Daoy (cell line): ENCODE results near the gene TMEM154. TPM values are rescaled to one million over a fixed set of nuclear protein-coding genes. Genes with fewer than 3 reads are reported as not detected.

Experiments used
- DNase-seq: peaks from one replicate; pipeline ENCODE4 v3.0.0-alpha.2; 2015; ENCODE audit warnings: low read depth
- total RNA-seq: library from RNA; depleted of rRNA; stranded (reverse); fragments of >200 nt; shearing (Covaris generic); gene quantifications from 2 replicates; pipeline ENCODE4 v1.2.3, GENCODE V29; 2014

The TMEM154 gene
- total RNA-seq, 1 experiment from 2014 or later, result 2.6 TPM

- no peak for DNase-seq
Measured at GRCh38 chr4:152629908-152630307, 49.9 kb downstream of the TMEM154 start.

- no peak for DNase-seq
Measured at GRCh38 chr4:152628128-152628527, 51.7 kb downstream of the TMEM154 start.

DNA sequence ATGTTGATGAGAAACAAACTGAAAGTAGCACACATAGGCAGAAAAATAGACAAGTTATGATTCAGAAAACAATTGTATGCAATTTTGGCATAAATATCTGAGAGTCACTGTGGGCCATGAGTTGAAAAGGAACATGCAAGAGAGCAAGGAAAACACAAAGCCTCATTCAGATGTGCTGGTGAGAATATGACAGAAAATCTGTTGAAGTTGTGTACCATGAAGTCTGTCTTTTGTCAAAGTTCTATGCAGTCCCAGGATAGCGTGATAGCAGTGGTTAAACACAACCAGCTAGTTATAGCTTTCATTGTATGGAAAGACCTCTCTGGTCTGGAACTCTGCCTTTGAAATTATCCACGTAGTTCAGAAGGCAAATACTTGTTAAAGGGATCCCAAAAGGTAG lies 53.0 kb downstream of the TMEM154 start:
- DNase-seq, result no peak

DNA sequence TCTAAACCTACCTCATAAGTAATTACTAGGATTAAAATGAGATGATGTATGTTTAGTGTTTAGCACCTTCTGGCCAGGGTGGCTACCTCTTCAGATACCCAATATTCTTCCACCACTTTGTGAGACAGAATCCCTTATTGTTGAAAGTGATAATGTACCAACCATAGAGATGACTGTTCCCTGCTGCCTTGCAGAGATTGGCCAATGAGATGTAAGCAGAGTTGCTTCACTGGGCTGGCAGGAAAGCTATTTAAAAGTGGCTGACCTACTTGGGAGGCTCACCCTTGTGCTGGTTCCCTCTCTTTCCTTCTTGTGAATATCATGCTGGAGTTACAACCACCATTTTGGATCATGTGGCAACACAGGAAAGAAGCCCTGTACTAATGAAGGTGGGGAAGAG lies 58.9 kb downstream of the TMEM154 start:
- DNase-seq, result no peak

- no peak for DNase-seq
Measured at GRCh38 chr4:152620218-152620617, 59.6 kb downstream of the TMEM154 start.

DNA sequence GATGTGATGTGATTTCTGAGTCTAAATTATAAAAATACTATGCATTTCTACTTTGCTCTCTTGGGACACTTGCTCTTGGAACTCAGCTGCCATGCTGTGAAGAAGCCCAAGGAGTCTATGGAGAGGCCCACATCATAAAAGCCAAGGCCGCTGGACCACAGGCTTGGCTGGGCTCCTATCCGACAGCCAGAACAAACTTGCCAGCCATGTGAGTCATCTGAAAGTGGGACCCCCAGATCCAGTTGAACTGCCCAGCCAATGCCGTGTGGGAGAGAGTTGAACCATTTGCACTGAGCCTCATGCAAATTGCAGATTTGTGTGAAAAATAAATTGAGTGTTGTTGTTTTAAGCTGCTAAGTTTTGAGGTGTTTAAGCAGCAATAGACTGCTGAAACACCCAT lies 60.2 kb downstream of the TMEM154 start:
- no peak for DNase-seq

DNA sequence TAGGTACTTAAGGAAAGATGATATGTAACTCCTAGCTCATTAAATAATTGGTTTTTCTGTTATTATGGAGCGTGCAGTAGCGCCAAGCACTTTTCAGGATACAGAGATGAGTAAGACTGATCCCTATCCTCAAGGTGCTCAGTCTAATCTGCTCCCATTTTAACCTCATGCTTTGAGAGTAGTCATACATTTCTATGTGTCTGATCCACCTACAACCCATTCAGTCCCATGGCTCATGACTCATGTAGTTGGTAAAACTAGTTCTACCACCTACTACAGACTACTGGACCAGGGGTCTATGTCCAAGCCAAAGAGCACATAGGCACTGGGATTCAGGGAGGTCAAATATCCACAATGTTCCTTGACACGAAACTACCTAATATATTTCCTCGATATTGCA lies 60.8 kb downstream of the TMEM154 start:
- no peak for DNase-seq

DNA sequence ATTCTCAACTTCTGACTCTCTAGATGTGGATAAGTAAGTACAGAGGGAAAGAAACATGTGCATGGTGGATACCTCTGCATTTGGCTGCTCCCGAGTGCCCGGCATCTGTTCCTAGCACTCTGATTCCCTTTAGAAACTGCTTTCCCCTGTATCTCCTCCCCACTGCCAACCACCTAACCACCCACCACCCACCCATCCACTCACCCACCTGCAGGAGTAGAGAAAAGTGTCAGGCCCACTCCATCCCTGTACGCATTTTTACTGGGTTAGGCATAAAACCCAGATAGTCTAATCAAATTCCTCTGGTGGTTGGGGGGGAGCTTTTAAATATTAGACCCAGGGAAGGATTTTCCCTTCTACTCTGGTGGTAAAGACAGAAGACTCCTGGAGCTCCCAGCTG lies 63.0 kb downstream of the TMEM154 start:
- no peak for DNase-seq

- DNase-seq, result no peak
Measured at GRCh38 chr4:152613841-152614721, 65.7 kb downstream of the TMEM154 start.

DNA sequence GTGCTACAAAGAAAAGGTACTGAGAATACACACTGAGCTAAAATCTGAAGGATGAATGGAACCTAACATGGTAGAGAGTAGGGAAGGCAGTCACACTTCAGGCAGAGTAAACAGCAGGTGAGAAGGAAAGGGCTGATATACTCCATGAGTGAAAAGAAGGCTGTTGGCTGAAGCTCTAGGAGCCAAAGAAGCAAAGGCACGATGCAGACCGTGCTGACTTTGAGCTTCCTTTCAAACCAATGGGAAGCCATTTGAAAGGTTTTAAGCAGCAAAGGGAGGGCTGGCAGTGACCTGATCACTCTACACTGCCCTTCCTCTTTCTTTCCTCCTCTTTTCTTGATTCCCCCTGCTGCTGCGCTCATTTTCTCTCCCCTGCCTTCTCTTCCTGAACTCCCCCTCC lies 66.4 kb downstream of the TMEM154 start:
- DNase-seq, result no peak

DNA sequence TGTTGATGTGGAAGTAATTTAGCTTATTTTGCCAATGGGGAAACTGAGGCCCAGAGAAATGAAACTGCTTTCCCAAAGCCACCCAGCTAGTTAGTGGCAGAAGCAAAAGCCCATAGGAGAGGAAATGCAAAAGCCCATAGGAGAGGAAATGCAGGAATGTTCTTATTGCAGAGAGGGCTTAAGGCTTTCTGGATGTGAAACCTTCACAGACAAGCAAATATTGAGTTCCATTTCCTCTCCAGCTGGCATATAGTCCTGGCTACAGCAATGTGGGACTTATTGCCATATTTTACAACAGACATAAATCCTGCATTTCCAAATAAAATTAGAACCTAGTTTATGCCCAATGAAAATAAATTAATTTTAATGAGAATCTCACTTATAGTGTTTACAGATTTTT lies 69.7 kb downstream of the TMEM154 start:
- DNase-seq, result no peak

DNA sequence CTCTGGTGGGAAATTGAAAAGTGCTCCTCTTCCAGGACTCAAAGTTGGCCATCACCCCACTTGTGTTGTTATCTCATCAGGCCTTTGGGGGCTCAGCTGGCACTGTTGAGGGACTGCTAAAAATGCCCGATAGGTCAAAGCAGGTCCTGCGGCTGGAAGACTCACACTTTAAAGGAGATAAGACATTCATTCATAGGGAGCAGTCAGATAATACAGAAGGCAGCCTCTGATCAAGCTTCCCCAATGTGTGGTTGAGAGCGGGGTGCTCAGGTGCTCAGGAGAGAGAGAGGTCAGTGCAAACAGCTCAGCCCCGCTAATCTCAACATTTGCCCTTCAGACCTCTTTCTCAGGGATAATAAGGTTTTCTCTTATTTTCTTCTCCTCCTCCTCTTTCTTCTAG lies 70.3 kb downstream of the TMEM154 start:
- no peak for DNase-seq

DNA sequence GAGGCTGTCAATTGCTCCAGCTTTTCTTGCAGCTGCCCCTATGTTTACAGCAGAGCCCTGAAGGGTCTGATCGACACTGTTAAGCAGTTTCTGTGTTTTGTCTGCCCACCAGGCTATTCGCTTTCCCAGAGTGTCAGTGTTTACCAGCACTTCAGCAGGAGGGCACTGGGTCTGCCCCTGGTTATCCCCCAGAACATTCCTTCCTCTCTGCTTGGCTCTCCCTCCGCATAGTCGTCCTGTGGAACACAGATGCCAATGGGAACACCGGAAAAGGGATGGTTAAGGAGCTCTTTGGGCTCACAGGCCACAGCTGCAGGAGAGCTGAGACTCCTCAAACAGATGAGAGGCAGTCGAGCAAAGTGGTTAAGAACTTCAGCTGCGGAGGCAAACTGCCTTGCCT lies 72.6 kb downstream of the TMEM154 start:
- no peak for DNase-seq

GRCh38 chr4:152606753-152607152 lies 73.0 kb downstream of the TMEM154 start:
- no peak for DNase-seq

DNA sequence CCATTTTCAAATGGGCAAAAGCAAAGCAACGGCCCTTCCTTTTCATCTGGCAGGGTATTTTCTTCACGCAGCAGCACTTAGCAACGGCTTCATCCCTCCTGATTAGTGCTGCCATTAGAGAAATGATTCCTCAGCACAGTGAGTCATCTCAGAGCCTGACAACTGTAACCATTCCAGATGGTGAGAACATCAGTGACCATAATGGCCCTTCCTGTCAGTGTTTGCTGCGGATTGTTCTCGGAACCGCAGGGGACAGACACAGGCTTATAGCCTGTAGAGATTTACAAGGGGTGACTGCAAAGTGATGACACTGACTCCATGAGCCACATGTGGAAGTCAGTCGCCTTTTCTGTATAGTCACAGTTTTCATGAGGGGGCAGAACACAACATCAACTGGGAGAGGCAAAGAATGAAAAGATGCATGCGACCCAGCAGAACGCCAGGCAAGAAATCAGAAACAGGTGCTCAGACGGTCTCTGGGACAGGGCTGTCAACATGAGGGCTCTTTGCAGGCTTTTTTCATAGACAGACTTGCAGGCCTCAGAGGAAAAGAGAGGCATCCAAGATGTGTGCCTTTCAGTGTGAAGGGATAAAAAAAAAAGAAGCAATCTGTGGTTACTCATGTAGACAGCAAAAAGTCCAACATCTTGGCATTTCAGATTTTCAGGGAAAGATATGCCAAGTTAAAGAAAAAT lies 74.0 kb downstream of the TMEM154 start:
- DNase-seq, result peak; percentile 54

- no peak for DNase-seq
Measured at GRCh38 chr4:152605031-152605430, 74.8 kb downstream of the TMEM154 start.

- no peak for DNase-seq
Measured at GRCh38 chr4:152601156-152601555, 78.6 kb downstream of the TMEM154 start.

- no peak for DNase-seq
Measured at GRCh38 chr4:152599636-152600035, 80.2 kb downstream of the TMEM154 start.

GRCh38 chr4:152599095-152599494 lies 80.7 kb downstream of the TMEM154 start:
- DNase-seq, result no peak

- DNase-seq, result no peak
Measured at GRCh38 chr4:152598454-152598853, 81.3 kb downstream of the TMEM154 start.

DNA sequence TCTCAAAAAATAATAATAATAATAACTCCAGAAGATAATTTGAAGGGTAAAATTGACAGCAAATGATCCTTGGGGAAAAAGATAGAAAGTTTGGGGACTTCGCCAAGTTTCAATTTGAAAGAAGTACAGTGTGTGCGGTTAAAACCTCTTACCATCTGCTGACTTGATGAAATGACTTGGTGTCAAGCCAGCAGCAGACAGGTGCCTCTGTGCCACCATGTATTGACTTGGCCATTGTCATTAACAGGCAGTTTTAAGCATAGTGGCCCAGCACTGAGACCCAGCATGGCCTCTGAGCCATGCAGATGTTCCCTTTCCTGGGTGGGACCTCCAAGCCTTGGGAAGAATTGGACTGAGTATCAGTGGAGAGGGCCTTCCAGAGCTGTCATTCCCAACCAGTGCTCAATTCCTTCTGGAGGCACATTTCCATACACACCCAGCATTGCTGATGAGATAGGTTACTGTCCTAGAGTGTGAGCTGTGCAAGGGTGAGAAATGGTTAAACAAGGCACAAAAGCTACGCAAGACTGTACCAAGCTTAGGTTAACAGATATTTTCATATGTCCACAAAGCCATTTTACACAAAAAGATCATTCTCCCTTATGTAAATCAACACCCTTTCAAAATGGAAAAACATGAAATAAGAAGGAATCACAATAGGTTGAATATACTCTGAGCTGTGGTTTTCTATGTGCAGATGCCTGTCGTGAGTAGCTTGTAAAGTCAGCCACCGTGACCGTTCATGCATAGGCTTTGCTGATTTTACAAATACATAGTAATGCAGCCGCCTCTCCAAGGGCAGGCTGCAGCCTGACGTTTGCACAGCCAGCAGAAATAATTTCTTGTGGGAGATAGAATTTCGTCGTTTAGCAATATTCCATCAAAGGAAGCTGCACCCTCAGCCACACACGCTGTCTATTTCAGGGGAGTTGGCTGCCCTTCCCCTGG lies 84.5 kb downstream of the TMEM154 start:
- DNase-seq, result no peak

- no peak for DNase-seq
Measured at GRCh38 chr4:152594057-152594456, 85.7 kb downstream of the TMEM154 start.
